Measurements from ENCODE around the gene NEURL2. TPM values are rescaled to one million over a fixed set of nuclear protein-coding genes. Genes with fewer than 3 reads are reported as not detected.

Gene NEURL2
- total RNA-seq, 2 donors from 2014 or later = 9.8 to 11.3 TPM

- Histone ChIP-seq H3K27ac (no peak overlapping the region), H3K4me3 (no peak overlapping the region), H3K27me3 (replicated peaks; ENCODE audit: insufficient read depth) (no peaks in the 10 kb centered on the region), H3K9me3 (no peaks in the 10 kb centered on the region), H3K4me1 (replicated peaks) (peaks cover 2% of the 10 kb centered on the region), H3K36me3 (peaks cover 0 to 8% of the 10 kb centered on the region in 2 donors)
- TF ChIP-seq CTCF (IDR thresholded peaks at IDR 0.05) = no peak
- TF ChIP-seq POLR2AphosphoS5 (IDR thresholded peaks at IDR 0.05) = no peak
- TF ChIP-seq POLR2A (IDR thresholded peaks at IDR 0.05) = no peak
- 93% methylated on average over 16 of the region's 19 CpGs for WGBS
- DNase-seq (ENCODE audit: low spot score) = no peak
- intact Hi-C loops (cut with DNase I) = no loop called here
Measured at GRCh38 chr20:45886590-45887345, 4.2 kb downstream of the NEURL2 start.

GRCh38 chr20:45883100-45883469, 7.9 kb downstream of the NEURL2 start:
- no peaks in the 10 kb centered on the region for H3K27me3 ChIP-seq (replicated peaks; ENCODE audit: insufficient read depth)
- WGBS = 87% methylated on average over 9 of the region's 9 CpGs
- H3K4me1 ChIP-seq (replicated peaks) = no peaks in the 10 kb centered on the region
- H3K9me3 ChIP-seq = no peaks in the 10 kb centered on the region
- no peak overlapping the region for H3K27ac ChIP-seq
- intact Hi-C loops (cut with DNase I) = no loop called here
- H3K36me3 ChIP-seq = peaks cover 0 to 8% of the 10 kb centered on the region in 2 donors
- H3K4me3 ChIP-seq = no peak overlapping the region
- no peak for DNase-seq (ENCODE audit: low spot score)
- TF ChIP-seq CTCF (IDR thresholded peaks at IDR 0.05) (no peak), POLR2A (IDR thresholded peaks at IDR 0.05) (no peak), POLR2AphosphoS5 (IDR thresholded peaks at IDR 0.05) (no peak)

DNA sequence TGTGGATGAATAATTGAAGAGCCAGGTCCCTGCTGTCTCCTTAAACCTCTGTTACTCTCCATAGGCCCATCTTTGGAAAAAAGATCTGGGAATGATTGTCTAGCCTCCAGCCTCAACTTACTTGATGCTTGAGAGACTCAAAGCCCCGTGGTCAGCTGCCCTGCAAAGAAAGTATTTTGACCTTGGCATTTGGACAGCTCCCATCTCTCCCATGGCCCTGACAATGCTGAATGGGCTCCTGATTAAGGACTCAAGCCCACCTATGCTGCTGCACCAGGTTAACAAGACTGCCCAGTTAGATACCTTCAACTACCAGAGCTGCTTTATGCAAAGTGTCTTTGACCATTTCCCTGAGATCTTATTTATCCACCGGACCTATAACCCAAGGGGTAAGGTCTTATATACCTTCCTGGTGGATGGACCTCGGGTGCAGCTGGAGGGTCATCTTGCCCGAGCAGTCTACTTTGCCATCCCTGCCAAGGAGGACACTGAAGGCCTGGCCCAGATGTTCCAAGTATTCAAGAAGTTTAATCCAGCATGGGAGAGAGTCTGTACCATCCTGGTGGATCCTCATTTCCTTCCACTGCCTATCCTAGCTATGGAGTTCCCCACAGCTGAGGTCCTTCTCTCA, 8.4 kb downstream of the NEURL2 start:
- WGBS = 88% methylated on average over 4 of the region's 4 CpGs

DNA sequence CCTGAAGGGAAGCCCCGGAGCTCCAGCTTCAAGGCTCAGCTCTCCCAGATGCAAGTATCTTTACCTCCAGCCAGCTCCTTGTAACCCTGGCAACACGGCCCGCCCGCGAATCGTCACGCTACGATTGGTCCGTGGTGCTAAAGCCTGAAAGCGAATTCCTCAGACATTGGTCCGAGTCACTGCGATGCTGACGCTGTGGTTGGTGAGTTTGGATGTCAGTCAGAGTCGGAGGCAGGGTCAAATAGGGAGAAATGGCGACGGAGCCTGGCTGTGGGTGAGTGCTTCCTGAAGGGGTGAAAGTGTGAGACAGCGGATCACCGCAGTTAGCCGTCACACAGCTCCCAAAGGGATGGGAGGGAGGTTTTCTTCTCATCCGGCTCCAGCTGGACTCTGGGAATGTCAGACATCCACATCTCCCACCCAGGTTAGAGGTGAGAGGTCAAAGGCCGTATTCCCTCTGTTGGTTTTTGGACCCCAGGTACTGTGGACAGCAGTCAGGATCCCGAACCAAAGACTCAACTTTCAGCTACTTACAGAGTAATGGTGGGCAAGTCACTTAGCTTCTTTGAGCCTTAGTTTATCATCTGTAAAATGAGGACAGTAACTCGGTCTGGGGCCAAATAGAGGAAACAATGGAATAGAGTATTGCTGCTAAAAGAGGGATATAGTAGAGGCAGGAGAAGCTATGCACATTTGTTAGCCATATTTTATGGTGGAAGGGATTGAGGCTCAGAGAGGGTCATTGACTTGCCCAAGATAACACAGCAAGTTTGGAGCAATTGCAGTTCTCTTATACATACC, 9.8 kb downstream of the NEURL2 start, which contains the start of gene ZSWIM1:
Gene ZSWIM1, plus strand, starts transcription at position 240 of the 801 bp plus-strand sequence. CDS start 1,366 bp downstream, outside the sequence.
- TF ChIP-seq CTCF (IDR thresholded peaks at IDR 0.05) = no peak
- TF ChIP-seq POLR2A (IDR thresholded peaks at IDR 0.05) = peak; percentile 67
- peak; percentile 98 for TF ChIP-seq POLR2AphosphoS5 (IDR thresholded peaks at IDR 0.05)
- 1% methylated on average over 23 of the region's 23 CpGs for WGBS
- peak within 1 kb of the TSS; percentile 42 to 55 for H3K4me3 ChIP-seq
- peak; percentile 100 for DNase-seq (ENCODE audit: low spot score)
- H3K4me1 ChIP-seq (replicated peaks) = no peaks in the 10 kb centered on the region
- no peaks in the 10 kb centered on the region for H3K9me3 ChIP-seq
- H3K27ac ChIP-seq = peak within 1 kb of the TSS; percentile 74 to 77
- H3K36me3 ChIP-seq = peaks cover 2 to 8% of the 10 kb centered on the region in 2 donors
- intact Hi-C loops (cut with DNase I) = no loop called here
- H3K27me3 ChIP-seq (replicated peaks; ENCODE audit: insufficient read depth) = no peaks in the 10 kb centered on the region

More for the DNA sequence above, 8.4 kb downstream of the NEURL2 start:
- intact Hi-C loops (cut with DNase I) = no loop called here
- Histone ChIP-seq H3K27ac (no peak overlapping the region), H3K4me3 (no peak overlapping the region), H3K9me3 (no peaks in the 10 kb centered on the region), H3K27me3 (replicated peaks; ENCODE audit: insufficient read depth) (no peaks in the 10 kb centered on the region), H3K4me1 (replicated peaks) (no peaks in the 10 kb centered on the region), H3K36me3 (peaks cover 0 to 8% of the 10 kb centered on the region in 2 donors)
- TF ChIP-seq CTCF (IDR thresholded peaks at IDR 0.05) (no peak), POLR2A (IDR thresholded peaks at IDR 0.05) (no peak), POLR2AphosphoS5 (IDR thresholded peaks at IDR 0.05) (no peak)
- no peak for DNase-seq (ENCODE audit: low spot score)
